Effector memory CD4-positive, alpha-beta T cell (primary cell): ENCODE data around the gene PRDM1.

Experiments
- DNase-seq, 3 donors: peaks; one replicate each; pipeline ENCODE4 v3.0.0-alpha.2; 2020
- H3K27ac ChIP-seq: 2 replicates; pipeline ENCODE4 v1.7.0; 2013; ENCODE audit warnings: mild to moderate bottlenecking, low read length, moderate library complexity; ENCODE audit not compliant: insufficient read depth, poor library complexity, severe bottlenecking
- H3K27me3 ChIP-seq: replicated peaks from 2 replicates; pipeline ENCODE4 v1.7.0; 2013; ENCODE audit warnings: mild to moderate bottlenecking, low read length; ENCODE audit not compliant: insufficient read depth, control insufficient read depth, poor library complexity, severe bottlenecking
- H3K36me3 ChIP-seq: 2 replicates; pipeline ENCODE4 v1.7.0; 2013; ENCODE audit warnings: mild to moderate bottlenecking, low read length, moderate library complexity; ENCODE audit not compliant: control insufficient read depth, insufficient read depth
- H3K4me1 ChIP-seq: 2 replicates; pipeline ENCODE4 v1.7.0; 2013; ENCODE audit warnings: low read length, mild to moderate bottlenecking; ENCODE audit not compliant: control insufficient read depth, insufficient read depth, poor library complexity, severe bottlenecking
- H3K4me3 ChIP-seq: 2 replicates; pipeline ENCODE4 v1.7.0; 2013; ENCODE audit warnings: low read length, low read depth, mild to moderate bottlenecking; ENCODE audit not compliant: insufficient read depth, poor library complexity, severe bottlenecking
- H3K9me3 ChIP-seq: 2 replicates; pipeline ENCODE4 v1.7.0; 2013; ENCODE audit warnings: mild to moderate bottlenecking, low read length, moderate library complexity; ENCODE audit not compliant: control insufficient read depth

The PRDM1 gene

GRCh38 chr6:106069478-106069877, 16.7 kb upstream of the PRDM1 start:
- Histone ChIP-seq H3K27me3 (no peaks in the 10 kb centered on the region), H3K9me3 (no peaks in the 10 kb centered on the region), H3K27ac (no peak overlapping the region), H3K4me1 (no peaks in the 10 kb centered on the region), H3K4me3 (no peak overlapping the region), H3K36me3 (no peaks in the 10 kb centered on the region)
- DNase-seq: no peak

DNA sequence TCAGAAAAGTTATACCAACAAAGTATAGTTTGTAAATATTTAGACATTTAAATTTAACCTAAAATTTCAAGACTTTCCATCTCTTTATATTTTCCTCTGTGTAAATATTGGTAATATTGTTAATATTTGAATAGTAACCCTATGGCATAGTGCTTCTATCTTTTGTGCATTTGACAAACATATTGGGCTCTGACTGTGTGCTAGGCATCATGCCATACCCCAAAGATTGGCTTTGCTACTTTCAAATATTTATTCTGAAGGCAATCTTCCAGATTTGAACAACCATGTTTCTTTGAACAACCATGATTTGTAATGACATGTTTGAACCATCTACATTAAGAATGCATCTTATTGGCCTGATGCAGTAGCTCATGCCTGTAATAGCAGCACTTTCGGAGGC, 15.5 kb upstream of the PRDM1 start:
- Histone ChIP-seq H3K36me3 (no peaks in the 10 kb centered on the region), H3K4me1 (no peaks in the 10 kb centered on the region), H3K27ac (no peak overlapping the region), H3K27me3 (no peaks in the 10 kb centered on the region), H3K4me3 (no peak overlapping the region), H3K9me3 (no peaks in the 10 kb centered on the region)
- DNase-seq: no peak

DNA sequence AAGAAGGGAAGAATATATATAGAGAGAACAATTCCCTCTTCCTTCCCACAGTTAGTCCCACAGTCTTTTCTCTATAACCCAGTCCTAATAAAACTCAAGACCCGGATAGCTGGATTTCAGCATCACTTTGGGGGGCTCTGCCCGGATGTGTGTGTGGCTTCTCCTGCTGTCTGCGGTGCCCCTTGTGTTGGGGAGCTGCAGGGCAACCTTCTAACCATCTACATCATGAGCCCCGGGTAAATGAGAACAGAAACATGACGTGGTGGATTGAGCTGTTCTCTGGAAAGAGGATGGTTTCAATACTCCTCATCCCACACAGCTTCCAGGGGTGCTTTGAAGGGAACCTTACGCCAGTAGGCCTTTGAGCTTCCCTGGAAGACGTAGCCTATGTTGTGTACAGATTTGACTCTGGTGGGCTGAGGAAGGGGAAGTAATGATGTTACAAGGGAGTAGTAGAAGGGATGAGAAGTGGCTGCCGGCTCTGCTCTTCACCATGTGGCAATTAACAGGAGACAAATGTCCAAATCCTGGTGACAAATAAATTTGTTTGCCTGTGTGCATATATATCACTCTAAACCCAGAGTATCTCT, 13.5 kb upstream of the PRDM1 start:
- no peaks in the 10 kb centered on the region for H3K9me3 ChIP-seq
- no peaks in the 10 kb centered on the region for H3K4me1 ChIP-seq
- H3K27me3 ChIP-seq: no peaks in the 10 kb centered on the region
- H3K27ac ChIP-seq: no peak overlapping the region
- DNase-seq: no peak
- no peak overlapping the region for H3K4me3 ChIP-seq
- no peaks in the 10 kb centered on the region for H3K36me3 ChIP-seq

DNA sequence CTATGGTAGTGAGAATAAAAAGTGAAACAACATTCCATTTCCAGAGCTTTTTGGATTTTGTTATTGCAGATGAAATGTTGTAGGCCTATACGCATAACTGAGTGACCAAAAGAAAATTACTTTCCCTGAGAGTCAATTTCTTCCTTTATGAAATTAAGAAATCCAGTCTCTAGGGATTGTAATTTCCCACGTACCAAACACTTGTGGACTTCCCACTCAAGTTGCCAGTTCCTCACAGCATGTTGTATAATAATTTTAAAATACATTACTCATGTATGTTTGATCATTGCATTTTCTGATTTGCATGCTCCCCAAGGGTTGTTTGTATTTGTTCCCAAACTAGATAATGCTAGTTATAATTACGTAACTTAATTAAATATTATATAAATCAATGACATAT, 12.0 kb upstream of the PRDM1 start:
- DNase-seq: no peak
- Histone ChIP-seq H3K4me3 (no peak overlapping the region), H3K9me3 (no peaks in the 10 kb centered on the region), H3K27ac (no peak overlapping the region), H3K4me1 (no peaks in the 10 kb centered on the region), H3K36me3 (no peaks in the 10 kb centered on the region), H3K27me3 (no peaks in the 10 kb centered on the region)

GRCh38 chr6:106076139-106076538, 10.0 kb upstream of the PRDM1 start:
- H3K9me3 ChIP-seq: no peaks in the 10 kb centered on the region
- H3K27ac ChIP-seq: no peak overlapping the region
- no peak for DNase-seq
- H3K27me3 ChIP-seq: no peaks in the 10 kb centered on the region
- no peaks in the 10 kb centered on the region for H3K36me3 ChIP-seq
- no peak overlapping the region for H3K4me3 ChIP-seq
- H3K4me1 ChIP-seq: no peaks in the 10 kb centered on the region

DNA sequence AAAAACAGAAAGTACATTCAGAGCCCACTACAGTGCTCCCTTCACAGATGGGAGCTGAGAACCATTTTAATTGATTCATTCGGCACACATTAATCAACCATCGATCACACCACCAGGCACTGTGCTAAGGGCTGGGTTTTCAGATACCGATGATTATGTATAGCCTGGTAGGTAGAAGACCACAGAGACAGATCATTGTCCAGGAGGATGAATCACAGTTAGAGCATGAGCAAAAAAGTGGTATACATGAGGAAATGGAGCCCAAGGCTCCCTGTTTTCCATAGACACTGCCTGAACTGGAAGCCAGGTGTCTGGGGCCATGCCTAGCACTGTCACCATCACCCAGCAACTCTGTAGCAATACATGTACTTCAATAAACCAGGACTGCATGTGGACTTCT, 9.0 kb upstream of the PRDM1 start:
- Histone ChIP-seq H3K27ac (no peak overlapping the region), H3K27me3 (no peaks in the 10 kb centered on the region), H3K36me3 (no peaks in the 10 kb centered on the region), H3K4me1 (no peaks in the 10 kb centered on the region), H3K9me3 (no peaks in the 10 kb centered on the region), H3K4me3 (no peak overlapping the region)
- DNase-seq: no peak

- Histone ChIP-seq H3K4me3 (no peak overlapping the region), H3K9me3 (no peaks in the 10 kb centered on the region), H3K4me1 (peaks cover 6% of the 10 kb centered on the region), H3K27me3 (no peaks in the 10 kb centered on the region), H3K27ac (no peak overlapping the region), H3K36me3 (no peaks in the 10 kb centered on the region)
- no peak for DNase-seq
Measured at GRCh38 chr6:106077881-106078280, 8.3 kb upstream of the PRDM1 start.

- no peaks in the 10 kb centered on the region for H3K27me3 ChIP-seq
- no peak overlapping the region for H3K27ac ChIP-seq
Measured at GRCh38 chr6:106079961-106080762, 6.0 kb upstream of the PRDM1 start.

DNA sequence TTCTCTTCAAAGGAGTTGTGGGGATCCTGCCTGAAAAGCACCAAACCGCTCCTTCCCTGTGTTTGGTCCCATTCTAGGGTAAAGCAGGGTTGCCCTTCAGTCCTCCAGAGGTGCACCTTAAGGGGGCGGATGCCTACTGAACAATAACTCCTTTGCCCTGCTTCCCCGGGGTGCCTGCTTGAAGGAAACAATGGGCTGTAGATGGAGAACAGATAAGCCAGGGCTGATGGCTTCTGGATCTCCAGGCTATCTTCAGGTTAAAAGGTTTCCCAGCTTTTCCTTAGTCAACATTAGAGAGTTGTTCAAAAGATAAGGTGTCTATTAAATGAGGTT, 5.4 kb upstream of the PRDM1 start:
- Histone ChIP-seq H3K4me3 (no peak overlapping the region), H3K4me1 (peaks cover 32% of the 10 kb centered on the region), H3K27me3 (no peaks in the 10 kb centered on the region), H3K9me3 (no peaks in the 10 kb centered on the region), H3K27ac (no peak overlapping the region), H3K36me3 (no peaks in the 10 kb centered on the region)
- no peak for DNase-seq

More at GRCh38 chr6:106079961-106080762, 6.0 kb upstream of the PRDM1 start:
- Histone ChIP-seq H3K4me3 (no peak overlapping the region), H3K36me3 (no peaks in the 10 kb centered on the region), H3K4me1 (peaks cover 26% of the 10 kb centered on the region), H3K9me3 (no peaks in the 10 kb centered on the region)
- DNase-seq: no peak

- H3K4me1 ChIP-seq: peaks cover 38% of the 10 kb centered on the region
- no peaks in the 10 kb centered on the region for H3K36me3 ChIP-seq
- no peaks in the 10 kb centered on the region for H3K27me3 ChIP-seq
- no peaks in the 10 kb centered on the region for H3K9me3 ChIP-seq
- no peak overlapping the region for H3K4me3 ChIP-seq
- H3K27ac ChIP-seq: no peak overlapping the region
- DNase-seq: no peak
Measured at GRCh38 chr6:106081715-106082114, 4.4 kb upstream of the PRDM1 start.
